CD4-positive, alpha-beta T cell treated with Interleukin-1 beta for 1 hour (primary cell): ENCODE measurements around the gene ZBTB16.
"Not testable (repeated sequence)": the region's sequence is repeated elsewhere in the genome, so short reads cannot be mapped to it uniquely, and the experiment has no call there.

Experiments used
- DNase-seq, 2 donors: peaks; one replicate each; pipeline ENCODE4 v3.0.0-alpha.2; 2020 to 2022

ZBTB16 gene

GRCh38 chr11:114044042-114044871 lies 15.3 kb upstream of the ZBTB16 start:
- no peak for DNase-seq

- no peak for DNase-seq
Observed at GRCh38 chr11:114047327-114047726, 12.2 kb upstream of the ZBTB16 start.

GRCh38 chr11:114049050-114049449 lies 10.5 kb upstream of the ZBTB16 start:
- no peak for DNase-seq

- not testable (repeated sequence) for DNase-seq
Observed at GRCh38 chr11:114049766-114050165, 9.7 kb upstream of the ZBTB16 start.

GRCh38 chr11:114050258-114050927 lies 9.1 kb upstream of the ZBTB16 start:
- DNase-seq: no peak

GRCh38 chr11:114051558-114051957 lies 8.0 kb upstream of the ZBTB16 start:
- no peak for DNase-seq

GRCh38 chr11:114052160-114052559 lies 7.4 kb upstream of the ZBTB16 start:
- no peak for DNase-seq

GRCh38 chr11:114053406-114053805 lies 6.1 kb upstream of the ZBTB16 start:
- no peak for DNase-seq

- no peak for DNase-seq
Observed at GRCh38 chr11:114054806-114055205, 4.7 kb upstream of the ZBTB16 start.

- no peak for DNase-seq
Observed at GRCh38 chr11:114056409-114056808, 3.1 kb upstream of the ZBTB16 start.

GRCh38 chr11:114057147-114057546 lies 2.4 kb upstream of the ZBTB16 start:
- DNase-seq: no peak

GRCh38 chr11:114057605-114058004 lies 1.9 kb upstream of the ZBTB16 start:
- DNase-seq: no peak

- DNase-seq: no peak
Observed at GRCh38 chr11:114058026-114058706, 1.3 kb upstream of the ZBTB16 start.

GRCh38 chr11:114058871-114059277 lies 637 bp upstream of the ZBTB16 start:
- DNase-seq: no peak

- DNase-seq: peak in 1 of 2 donors; percentile 43
Observed at GRCh38 chr11:114059984-114060391, 477 bp downstream of the ZBTB16 start.

GRCh38 chr11:114060392-114061047 lies 1.0 kb downstream of the ZBTB16 start:
- no peak for DNase-seq

GRCh38 chr11:114061048-114061680 lies 1.7 kb downstream of the ZBTB16 start:
- DNase-seq: no peak

- DNase-seq: no peak
Observed at GRCh38 chr11:114061681-114062049, 2.2 kb downstream of the ZBTB16 start.

GRCh38 chr11:114062272-114062671 lies 2.8 kb downstream of the ZBTB16 start:
- no peak for DNase-seq

GRCh38 chr11:114063149-114063828 lies 3.8 kb downstream of the ZBTB16 start:
- DNase-seq: no peak

- no peak for DNase-seq
Observed at GRCh38 chr11:114063829-114064201, 4.3 kb downstream of the ZBTB16 start.

- no peak for DNase-seq
Observed at GRCh38 chr11:114064216-114064615, 4.7 kb downstream of the ZBTB16 start.
